ENCODE measurements around the gene ZNF207. TPM values are rescaled to one million over a fixed set of nuclear protein-coding genes. Genes with fewer than 3 reads are reported as not detected.

ZNF207 gene
- total RNA-seq, 1 experiment from 2014 or later, result 109 TPM

DNA sequence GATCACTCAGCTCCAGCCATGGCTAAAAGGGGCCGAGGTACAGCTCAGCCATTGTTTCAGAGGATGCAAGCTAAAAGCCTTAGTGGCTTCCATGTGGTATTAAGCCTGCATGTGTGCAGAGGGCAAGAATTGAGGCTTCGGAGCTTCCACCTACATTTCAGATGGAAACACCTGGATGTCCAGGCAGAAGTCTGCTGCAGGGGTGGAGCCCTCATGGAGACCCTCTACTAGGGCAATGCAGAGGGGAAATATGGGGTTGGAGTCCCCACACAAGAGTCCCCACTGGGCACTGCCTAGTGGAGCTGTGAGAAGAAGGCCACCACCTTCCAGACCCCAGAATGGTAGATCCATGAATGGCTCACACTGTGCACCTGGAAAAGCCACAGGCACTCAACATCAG lies 79.6 kb downstream of the ZNF207 start:
- Histone ChIP-seq H3K36me3 (no peaks in the 10 kb centered on the region), H3K4me3 (no peak overlapping the region), H3K9me3 (peaks cover 5% of the 10 kb centered on the region; the same call in 1 of the 2 replicates), H3K27me3 (no peaks in the 10 kb centered on the region)
- no peak for DNase-seq

Other genes with a start within 250 kb of the ZNF207 start
- 32.5 and 114 TPM in 2 replicates for gene RHOT1, start 207.7 kb upstream of the ZNF207 start, total RNA-seq (2014; rRNA removed; shearing (Covaris generic); ENCODE audit: low replicate concordance)
- 0.42 and 0.89 TPM in 2 replicates for gene RHBDL3, start 84.3 kb upstream of the ZNF207 start, total RNA-seq (2014; rRNA removed; shearing (Covaris generic); ENCODE audit: low replicate concordance)
- 24.7 and 35.4 TPM in 2 replicates for gene C17orf75, start 8.0 kb upstream of the ZNF207 start, total RNA-seq (2014; rRNA removed; shearing (Covaris generic); ENCODE audit: low replicate concordance)
- gene PSMD11, start 94.4 kb downstream of the ZNF207 start, total RNA-seq (2014; rRNA removed; shearing (Covaris generic); ENCODE audit: low replicate concordance), result 70.7 and 110 TPM in 2 replicates
- 0.49 and 0.72 TPM in 2 replicates for gene CDK5R1, start 136.8 kb downstream of the ZNF207 start, total RNA-seq (2014; rRNA removed; shearing (Covaris generic); ENCODE audit: low replicate concordance)